HG03095 (cell line): ENCODE results near the gene CX3CR1.

Experiments
- ATAC-seq: cut with Tn5 transposase; IDR thresholded peaks from one replicate; pipeline ENCODE4 v1.9.1; 2021; ENCODE audit warnings: moderate library complexity; ENCODE audit not compliant: unreplicated experiment

CX3CR1 gene

GRCh38 chr3:39294446-39295183, 14.8 kb upstream of the CX3CR1 start:
- ATAC-seq: no peak

DNA sequence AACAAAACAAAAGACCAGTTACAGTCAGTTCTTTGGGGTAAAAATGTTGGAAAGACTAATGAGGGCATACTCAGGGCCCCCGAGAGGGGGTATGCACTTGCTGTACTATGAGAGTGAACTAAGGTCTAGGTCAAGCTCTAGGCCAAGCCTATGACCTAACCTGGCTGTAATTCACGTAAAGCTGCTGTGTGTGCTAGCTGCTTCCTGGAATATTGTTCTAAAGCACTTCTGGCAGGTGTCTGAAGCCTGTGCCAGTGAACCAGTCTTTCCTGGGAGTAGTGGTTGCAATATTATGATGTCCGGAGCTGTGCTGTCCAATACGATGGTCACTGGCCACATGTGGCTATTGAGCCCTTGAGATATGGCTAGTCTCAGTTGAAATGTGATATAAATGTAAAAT, 13.1 kb upstream of the CX3CR1 start:
- ATAC-seq: no peak

DNA sequence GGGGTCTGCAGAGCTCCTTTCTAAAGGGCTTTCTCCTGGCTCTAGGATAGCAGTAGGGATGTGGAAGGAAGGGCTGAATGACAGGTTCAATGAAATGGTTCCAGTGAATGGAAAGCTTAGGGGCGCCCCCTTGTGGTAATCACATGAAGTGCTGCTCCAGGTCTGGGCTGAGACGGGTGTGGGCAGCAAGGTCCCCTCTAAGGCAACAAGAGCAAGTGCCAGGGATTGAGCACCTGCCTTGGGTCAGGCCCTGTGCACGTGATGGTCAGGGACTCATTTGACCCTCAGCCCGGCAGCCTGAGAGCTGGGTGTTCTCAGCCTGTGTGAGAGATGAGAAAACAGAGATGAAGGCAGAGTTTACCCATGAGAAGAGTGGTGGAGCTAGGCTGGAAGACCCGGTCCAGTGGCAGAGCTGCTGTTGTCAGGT, 12.1 kb upstream of the CX3CR1 start:
- ATAC-seq: no peak

- ATAC-seq: no peak
Observed at GRCh38 chr3:39290255-39290654, 10.4 kb upstream of the CX3CR1 start.

GRCh38 chr3:39289107-39289506, 9.3 kb upstream of the CX3CR1 start:
- no peak for ATAC-seq

DNA sequence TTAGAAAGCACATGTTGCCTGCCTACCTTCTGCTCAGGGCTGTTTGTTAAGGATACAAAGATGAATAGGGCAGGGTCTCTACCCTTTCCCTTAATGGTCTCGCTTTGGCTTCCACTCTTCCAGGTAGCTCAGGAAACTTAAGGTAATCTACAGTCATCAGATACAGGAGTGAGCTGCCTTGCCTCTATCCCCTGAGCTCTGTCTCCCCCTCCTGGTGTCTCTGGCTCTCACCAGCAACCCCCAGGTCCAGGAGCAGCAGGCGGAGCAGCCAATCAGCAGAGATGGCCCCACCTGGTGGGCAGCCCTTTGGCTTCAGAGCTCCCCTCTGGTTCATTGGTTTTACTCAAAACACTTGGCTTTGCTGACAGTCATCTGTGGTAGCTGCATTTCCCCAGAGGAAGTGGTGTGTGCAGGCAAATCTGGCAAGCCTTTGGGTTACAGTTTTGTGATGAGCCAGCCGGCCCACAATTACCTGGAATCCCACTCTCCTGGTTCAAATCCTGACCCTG, 8.5 kb upstream of the CX3CR1 start:
- ATAC-seq: peak; percentile 92

- ATAC-seq: no peak
Observed at GRCh38 chr3:39287216-39288164, 7.7 kb upstream of the CX3CR1 start.

DNA sequence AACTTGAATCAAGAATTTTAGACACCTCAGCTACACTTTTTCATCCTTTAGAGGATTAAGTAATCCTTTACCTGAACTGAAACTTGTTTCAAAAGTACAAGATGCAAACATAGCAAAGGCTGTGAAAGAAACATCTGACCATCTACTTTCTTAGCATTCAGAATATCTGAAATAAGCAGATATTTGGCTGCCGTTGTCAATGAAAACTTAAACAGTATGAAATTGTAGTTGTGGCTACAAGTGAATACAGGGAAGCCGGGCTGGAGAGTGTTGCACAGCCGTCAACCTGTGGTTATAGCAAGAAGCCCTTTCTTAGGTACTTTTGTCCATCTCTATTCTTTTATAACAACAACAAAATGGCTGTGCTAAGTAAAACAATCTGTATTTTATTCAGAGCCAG, 6.9 kb upstream of the CX3CR1 start:
- ATAC-seq: no peak

DNA sequence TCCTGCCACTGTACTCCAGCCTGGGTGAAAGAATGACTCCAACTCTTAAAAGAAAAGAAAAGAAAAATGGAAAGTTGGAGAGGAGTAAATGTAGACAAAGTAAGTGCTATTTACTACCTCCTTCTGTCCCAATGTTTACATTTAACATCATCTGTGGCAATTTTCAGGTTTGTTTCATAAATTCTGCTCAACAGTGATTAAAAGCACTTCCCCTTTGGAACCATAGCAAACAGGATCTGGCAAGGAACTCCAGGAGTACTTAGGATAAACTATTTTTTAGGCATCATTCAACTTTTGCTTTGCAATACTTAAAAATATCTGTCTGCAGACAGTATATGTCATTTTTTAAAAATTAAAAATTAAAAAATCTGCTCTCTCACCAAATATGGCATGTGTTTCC, 5.5 kb upstream of the CX3CR1 start:
- no peak for ATAC-seq

GRCh38 chr3:39284457-39284881, 4.6 kb upstream of the CX3CR1 start:
- no peak for ATAC-seq

DNA sequence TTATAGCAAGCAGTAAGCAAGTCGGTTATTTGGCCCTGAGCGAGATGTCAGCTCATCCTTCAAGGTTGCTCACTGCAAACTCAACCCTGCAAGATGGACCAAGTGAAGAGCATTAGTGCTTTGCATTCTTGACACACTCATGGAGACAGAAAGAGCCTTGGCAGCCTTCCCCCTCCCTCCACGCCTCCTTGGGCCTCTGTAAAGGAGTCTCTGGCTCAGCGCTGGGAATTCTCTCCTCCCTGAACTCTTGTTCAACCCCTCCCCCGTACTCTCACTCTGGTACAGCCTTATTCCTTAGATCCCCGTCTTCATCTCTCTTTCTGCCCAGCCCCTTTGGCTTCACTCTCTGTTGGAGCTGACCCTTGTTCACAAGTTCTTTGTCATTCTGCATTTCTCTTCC, 2.2 kb upstream of the CX3CR1 start:
- ATAC-seq: no peak

DNA sequence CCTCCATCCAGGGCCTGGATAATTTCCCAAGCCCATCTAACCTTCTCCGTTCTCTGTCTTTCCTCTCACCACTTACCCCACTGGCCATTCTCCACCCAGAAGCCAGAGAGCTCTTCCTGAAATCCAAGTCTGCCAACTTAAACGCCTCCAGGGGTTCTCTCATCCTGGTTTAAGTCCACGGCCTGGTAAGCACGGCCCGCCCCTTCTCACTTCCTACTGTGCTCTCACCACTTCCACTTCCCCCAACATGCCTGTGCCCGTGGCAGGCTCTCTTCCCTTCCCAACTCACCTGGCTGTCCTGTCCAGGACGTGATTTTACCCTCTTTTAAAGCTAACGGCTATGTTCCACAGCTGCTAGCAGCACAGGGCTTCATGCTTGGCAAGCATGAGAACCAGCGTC, 1.7 kb upstream of the CX3CR1 start:
- no peak for ATAC-seq

- ATAC-seq: no peak
Observed at GRCh38 chr3:39280571-39280970, 735 bp upstream of the CX3CR1 start.

DNA sequence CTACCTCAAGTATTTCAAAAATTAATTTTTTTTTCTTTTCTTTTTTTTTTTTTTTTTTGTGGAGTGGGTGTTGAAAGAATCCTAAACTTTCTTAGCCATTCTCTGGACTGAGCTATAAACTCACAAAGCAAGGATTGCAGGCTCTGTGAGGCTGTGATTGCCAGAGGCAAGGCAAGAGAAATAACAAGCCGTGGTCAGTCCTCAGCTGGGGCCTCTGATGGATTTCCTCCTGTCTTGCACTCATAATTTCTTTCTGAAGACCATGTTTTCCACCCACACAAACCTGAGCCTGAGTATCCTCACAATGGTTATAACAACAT, 1.3 kb downstream of the CX3CR1 start:
- ATAC-seq: no peak

DNA sequence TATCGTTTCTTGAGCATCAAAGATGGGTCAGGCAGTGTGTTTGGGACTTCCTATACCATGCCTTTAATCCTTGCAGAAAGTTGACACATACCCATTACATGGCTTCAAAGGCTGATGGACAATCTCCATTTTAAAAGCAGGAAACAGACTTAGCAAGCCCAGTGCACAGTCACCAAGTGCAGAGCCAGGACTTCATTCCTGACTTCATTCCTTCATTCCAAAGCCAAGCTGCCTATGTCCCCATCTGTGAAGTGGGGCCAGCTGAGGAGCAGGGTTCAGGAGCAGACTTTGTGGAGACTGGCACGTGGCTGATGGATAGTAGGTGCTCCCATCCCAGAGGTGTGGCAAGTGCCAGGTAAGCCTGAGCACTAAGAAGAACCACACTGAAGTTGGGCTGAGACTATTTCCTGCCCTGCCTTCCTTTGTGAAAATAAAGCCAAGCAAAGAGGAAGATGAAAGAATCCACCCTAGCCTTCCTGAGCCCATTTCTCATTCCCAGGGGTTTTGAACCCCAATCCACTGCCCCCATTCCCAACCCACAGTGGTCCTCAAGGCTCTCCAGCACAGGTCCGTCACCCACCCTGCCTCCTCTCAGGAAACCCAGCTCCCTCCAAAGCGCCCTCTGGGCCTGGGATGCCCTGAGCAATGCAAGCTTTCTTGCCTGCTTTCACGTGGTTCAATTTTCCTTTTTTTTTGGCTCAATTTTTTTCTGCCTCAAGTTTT, 1.8 kb downstream of the CX3CR1 start:
- no peak for ATAC-seq

DNA sequence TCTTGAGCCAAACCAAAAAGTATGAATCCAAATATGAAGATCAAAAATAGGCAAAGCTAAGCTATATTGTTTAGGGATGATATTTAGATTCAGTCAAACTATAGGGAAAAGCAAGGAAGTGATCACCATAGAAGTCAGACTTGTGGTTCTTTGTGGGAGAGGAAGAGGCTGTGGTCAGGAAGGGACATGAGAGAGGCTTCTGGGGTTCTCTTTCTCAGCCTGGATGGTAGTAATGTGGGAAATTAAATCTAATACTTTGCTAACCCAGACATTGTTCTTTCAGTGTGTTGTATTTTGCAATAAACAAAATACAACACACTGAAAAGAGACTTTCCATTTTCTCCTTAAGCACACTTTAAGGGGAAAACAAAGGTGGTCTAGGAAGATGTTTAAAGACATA, 3.1 kb downstream of the CX3CR1 start:
- ATAC-seq: no peak

DNA sequence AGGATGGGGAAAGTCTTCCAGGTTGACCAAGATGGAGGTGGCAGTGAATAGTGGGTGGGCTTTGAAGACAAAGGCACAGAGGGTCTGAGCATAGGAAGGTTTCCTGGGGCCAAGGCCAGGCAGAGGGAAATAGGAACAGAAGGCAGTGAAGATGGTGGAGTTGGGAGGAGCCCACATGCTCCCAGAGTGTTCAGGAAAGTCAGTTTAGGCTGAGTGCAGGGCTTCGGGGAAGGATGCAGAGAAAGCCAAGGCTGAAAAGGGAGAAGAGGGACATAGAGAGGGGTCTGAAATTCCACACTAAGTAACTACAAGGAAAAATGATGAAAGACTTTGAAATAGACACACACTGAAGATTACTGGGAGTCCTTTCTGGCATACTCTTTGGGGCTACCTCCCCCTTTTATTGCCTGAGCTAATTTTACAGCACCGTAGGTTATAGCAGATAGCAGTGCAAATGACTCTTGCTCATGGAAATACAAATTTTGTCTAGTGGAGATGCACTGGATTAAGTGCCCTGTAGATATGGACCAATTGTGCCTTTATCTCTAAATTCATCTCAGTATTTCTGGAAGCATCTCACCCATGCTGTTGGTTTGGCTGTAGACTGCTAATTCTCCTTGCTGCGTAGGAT, 3.8 kb downstream of the CX3CR1 start:
- no peak for ATAC-seq

GRCh38 chr3:39275052-39275451, 4.8 kb downstream of the CX3CR1 start:
- no peak for ATAC-seq

DNA sequence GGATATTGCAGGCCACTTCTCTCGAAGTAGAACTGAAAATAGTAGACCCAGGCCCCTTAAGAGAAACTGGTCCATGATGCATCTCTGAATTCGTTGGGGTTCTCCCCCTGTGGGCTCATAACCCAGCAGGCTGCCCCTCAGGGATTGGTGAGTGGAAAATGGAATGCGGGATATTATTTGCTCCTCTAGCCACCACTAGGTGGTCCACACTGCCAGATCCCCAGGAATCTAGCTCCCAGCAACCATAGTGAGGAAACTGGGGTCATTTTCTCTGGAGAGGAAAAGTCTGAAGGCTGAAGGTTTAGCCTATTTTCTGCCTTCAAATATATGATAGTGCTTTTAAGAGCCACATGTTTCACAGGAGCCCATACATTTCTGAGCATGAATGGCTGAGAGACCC, 6.7 kb downstream of the CX3CR1 start:
- ATAC-seq: no peak

GRCh38 chr3:39272191-39272590, 7.6 kb downstream of the CX3CR1 start:
- ATAC-seq: no peak

- no peak for ATAC-seq
Observed at GRCh38 chr3:39271363-39271914, 8.4 kb downstream of the CX3CR1 start.
